HG03103 (cell line): ENCODE results near the gene MCCC2.
A peak's percentile ranks its signal among the peaks of the same experiment; 100 is the strongest.
"Not testable (repeated sequence)": the region's sequence is repeated elsewhere in the genome, so short reads cannot be mapped to it uniquely, and the experiment has no call there.

Experiments used
- ATAC-seq: cut with Tn5 transposase; IDR thresholded peaks from one replicate; pipeline ENCODE4 v1.9.1; 2021; ENCODE audit warnings: low read depth; ENCODE audit not compliant: unreplicated experiment

MCCC2 gene

DNA sequence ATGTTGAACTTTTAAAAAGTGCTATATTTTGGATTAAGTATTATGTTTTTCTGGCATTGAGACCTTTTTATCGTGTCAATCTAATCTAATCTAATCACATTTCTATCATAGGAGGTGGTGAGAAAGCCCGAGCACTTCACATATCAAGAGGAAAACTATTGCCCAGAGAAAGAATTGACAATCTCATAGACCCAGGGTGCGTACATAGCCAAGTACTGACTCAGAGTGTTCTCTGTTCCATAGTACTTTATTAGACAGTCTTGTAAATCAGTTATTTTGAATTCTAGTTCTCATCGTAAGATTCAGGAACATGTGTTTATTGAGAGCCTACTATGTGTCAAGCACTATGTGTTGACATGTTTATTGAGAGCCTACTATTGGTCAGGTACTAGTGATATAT is 9.0 kb downstream of the MCCC2 start:
- ATAC-seq = no peak

DNA sequence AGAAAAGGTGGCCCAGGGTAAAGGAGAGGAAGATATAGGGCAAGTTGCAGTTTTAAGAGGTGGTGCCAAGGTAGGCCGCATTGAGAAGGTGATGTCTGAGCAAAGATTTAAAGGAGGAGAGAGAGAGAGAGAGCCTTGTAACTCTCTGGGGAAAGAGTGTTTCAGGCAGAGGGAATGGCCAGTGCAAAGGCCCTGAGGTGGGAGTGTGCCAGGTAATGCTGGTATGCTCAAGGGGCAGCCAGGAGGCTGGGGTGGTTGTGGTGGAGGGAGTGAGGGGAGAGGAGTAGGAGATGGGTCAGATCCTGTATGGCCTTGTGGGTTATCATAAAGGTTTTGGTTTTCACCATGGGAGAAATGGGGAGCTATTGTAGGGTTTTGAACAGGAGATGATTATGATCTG is 9.9 kb downstream of the MCCC2 start:
- no peak for ATAC-seq

DNA sequence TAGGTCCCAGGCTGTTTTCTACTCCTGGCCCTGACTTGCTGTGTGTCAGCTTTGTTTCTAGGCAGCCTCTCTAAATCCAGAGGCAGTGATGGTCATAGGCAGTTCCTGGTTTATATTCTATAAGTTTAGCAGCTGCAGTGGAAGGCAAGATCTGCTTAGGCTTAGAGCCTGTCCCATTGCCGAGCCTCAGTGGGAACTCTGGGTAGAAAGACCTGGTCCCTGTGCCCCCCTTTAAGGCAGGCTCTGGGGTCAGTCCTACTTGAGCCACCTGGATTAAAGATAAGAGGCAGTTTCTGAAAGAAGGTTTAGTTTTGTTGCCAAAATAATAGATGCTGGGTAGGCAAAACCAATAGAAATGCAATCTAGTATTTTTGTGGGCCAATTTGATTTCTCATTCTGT is 13.6 kb downstream of the MCCC2 start:
- ATAC-seq = no peak

DNA sequence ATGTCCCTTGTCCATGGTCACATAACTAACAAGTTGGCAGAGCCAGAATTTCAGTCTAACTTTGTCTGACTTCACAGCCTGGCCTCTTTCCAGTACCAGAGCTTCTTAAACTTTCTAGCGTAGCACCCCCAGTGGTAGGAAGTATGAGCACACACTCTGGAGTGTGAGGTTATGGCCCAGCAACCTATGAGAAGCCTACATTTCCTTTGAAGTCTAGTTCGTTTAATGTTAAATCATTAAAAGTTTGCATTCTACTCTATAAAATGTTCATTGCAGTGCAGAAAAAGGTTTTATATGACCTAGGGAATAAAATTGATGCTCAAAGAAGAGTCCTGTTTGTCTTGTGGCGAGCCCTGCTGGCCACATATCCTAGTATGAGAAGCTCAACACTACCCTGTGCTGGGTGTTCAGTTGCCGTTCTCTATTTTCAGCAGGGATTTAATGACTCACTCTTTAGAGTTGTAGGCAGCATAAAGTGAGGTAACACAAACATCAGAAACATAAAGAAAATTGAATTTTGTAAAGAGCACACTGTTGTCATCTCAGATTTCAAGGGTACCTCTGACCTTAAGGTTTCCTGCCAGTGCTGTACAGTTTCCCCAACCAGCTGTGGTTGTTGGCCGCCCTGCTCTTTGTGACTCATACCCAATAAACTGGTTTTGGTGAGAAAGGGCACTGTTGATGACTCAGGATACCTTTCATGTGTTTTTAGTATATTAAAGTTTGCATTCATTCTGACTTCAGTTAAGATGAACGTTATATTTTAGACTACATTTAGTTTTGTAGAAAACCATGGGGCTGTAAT is 14.3 kb downstream of the MCCC2 start:
- ATAC-seq = peak; percentile 87

DNA sequence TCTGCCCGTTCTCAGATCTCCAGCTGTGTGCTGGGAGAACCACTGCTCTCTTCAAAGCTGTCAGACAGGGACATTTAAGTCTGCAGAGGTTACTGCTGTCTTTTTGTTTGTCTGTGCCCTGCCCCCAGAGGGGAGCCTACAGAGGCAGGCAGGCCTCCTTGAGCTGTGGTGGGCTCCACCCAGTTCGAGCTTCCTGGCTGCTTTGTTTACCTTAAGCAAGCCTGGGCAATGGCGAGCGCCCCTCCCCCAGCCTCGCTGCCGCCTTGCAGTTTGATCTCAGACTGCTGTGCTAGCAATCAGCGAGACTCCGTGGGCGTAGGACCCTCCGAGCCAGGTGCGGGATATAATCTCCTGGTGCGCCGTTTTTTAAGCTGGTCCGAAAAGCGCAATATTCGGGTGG is 22.8 kb downstream of the MCCC2 start:
- ATAC-seq = not testable (repeated sequence)

DNA sequence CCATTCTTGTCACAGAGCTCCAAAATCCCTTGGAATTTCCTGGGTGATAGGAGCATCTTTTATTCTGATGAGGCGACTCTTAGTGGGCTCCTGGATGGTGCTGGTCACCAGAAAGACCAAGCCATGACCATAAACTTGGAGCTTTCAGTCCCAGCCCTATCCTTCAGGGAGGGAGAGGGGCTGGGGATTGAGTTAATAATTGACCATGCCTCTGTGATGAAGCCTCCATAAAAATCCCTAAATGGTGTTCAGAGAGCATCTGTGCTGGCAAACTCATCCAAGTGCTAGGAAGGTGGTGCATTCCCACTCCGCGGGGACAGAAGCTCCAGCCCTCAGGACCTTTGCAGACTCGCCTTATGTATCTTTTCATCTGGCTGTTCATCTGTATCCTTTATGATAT is 28.7 kb downstream of the MCCC2 start:
- no peak for ATAC-seq

DNA sequence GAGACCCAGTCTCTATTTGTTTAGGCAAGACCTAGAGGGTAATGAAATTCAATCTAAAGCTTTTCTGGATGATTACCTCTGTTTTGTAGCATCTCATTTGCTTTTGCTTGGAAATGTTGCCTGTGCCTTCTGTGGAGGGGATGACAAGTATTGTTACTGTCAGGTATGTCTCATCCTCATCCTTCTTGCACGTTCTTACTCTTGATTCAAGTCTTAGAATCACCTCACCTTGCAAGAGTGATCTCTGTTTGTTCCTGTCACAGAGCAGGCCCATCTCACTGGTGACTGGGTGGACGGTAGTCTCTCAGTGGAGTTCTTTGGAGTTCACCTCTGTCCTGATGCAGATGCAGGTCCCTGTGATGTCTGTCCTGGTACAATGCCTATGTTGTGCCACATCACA is 33.5 kb downstream of the MCCC2 start:
- ATAC-seq = no peak

DNA sequence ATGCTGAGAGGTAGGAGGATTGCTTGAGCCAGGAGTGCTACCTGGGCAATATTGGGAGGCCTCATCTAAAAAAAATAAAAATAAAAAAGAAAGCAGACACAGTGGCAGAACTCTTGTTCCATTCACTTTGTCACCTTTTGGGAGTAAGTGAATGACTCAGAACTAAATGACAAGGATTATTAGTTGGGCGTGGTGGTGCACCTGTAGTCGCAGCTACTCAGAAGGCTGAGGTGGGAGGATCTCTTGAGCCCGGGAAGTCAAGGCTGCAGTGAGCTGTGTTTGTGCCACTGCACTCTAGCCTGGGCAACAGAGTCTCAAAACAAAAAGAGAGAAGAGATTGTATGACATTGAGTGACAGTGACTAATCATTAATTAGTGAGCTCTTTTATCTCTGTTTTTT is 34.1 kb downstream of the MCCC2 start:
- no peak for ATAC-seq

DNA sequence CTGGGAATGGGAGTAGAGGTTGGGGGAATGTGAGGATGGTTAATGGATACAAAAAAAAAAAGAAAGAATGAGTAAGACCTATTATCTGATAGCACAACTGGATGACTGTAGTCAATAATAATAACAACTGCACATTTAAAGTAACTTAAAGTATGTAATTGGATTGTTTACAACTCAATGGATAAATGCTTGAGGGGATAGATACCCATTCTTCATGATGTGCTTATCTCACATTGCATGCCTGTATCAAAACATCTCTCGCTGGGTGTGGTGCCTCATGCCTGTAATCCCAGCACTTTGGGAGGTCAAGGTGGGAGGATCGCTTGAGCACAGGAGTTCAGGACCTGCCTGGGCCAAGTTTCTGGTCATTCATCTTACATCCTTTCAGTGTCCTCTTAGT is 34.6 kb downstream of the MCCC2 start:
- no peak for ATAC-seq

DNA sequence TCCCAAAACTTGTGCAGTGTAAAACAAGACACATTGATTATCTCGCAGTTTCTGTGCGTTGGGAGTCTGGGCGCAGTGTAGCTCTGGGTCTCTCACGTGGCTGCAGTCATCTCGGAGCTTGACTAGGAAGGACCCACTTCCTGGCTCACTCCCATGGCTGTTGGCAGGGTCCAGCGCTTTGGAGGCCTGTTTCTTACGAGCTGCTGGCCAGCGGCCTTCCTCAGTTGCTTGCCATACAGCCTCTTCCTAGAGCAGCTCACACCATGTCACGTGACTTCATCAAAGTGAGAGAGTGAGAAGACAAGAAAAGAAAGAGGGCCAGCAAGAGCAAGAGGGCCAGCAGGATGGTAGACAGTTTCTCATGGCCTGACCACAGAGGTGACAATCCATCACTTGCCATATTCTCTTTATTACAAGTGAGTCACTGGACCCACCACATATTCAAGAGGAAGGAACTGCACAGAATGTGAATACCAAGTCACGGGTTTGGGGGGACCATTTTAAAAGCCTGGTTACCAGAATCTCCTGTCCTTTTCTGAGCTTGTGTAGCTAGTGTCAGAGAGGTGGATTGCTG is 36.2 kb downstream of the MCCC2 start:
- no peak for ATAC-seq

DNA sequence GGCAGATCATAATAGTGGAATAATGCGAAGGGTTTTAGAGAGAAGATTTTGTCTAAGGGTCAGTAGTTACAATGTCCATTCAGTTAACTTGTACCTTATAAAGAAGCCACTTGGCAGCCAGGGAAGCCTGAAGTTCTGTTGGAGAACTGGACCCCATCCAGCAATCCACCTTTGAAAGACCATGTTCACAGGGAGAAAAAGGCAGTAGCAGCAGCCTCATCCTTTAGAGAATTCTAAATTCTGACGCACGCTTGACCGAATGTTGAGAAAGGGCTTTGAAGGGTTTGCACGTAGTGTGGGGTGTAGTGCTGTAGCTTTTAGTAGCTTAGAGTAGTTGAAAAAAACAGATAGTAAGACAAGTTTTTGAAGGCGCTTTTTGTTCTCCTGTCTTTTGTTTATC is 42.8 kb downstream of the MCCC2 start:
- ATAC-seq = no peak

DNA sequence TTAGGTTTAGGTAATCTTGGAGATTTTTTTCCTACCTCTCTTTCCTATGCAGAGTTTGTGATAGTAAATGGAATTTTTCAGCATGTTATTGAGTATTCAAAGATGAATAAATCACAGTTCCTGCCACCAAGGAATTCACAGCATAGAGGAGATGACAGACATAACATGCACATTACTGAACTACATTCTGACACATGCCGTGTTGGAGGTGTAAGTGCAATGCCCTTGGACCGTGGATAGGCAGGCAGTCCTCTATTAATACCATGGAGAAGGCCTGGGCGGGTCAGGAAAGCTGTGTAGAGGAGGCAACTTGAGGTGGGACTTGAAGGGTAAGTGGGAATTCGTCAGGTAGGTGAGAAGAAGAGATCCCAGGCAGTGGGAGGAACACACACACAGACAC is 43.9 kb downstream of the MCCC2 start:
- no peak for ATAC-seq

DNA sequence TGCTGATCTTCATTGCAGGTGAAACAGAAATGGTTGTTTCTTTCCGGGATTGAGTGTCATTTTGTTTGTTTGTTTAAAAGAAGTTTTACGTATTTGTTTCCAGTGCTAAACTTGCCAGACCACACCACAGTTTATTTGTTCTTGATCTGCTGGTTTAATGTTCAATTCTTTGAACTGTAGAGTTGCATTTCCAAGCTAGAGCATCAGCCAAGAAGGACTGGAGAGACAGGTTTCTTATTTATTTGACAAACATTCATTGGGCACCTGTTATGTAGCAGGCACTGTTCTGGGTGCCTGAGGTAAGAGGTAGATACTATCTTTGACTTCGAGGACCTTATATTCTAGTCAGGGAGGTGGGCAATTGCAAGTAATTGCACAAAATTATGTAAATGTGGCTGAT is 45.0 kb downstream of the MCCC2 start:
- ATAC-seq = no peak

DNA sequence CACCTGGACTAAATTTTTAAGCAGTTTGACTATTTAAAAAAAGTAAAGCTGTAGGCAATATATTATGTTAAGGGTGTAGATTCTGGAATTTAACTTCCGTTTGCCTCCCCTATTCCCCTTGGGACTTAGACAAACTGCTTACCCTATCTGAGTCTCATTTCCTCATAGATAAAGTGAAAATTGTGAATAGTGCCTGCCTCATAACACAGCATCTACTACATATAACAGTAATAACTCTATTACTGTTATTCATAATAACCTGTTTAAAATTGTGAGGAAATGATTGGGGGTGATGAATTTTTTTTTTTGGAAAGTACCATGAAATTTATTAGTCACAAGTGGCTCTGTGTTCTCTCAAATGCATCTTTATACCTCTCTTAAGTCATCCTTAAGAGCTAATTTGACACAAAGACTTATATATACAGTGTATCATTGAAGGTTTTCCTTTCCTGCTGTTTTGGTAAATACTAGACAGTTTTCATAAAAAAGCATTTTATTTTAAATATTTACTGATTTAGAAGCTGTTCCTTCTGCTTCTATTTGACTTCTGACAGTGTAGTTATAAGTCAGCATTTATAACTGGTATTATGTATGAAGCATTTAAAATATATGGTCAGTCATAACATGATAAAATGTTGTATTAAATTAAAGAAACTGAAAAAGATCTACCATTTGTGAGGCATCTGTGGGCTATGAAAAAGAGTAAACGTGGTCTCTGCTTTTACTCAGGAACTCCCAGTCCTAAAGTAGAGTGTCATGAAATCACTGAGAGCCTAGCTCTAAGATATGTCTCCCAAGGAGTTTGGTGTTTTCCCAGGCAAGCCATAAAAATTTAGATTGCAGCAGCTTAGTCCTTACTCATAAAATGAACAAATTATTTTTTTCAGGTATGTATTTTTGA is 46.4 kb downstream of the MCCC2 start:
- no peak for ATAC-seq

DNA sequence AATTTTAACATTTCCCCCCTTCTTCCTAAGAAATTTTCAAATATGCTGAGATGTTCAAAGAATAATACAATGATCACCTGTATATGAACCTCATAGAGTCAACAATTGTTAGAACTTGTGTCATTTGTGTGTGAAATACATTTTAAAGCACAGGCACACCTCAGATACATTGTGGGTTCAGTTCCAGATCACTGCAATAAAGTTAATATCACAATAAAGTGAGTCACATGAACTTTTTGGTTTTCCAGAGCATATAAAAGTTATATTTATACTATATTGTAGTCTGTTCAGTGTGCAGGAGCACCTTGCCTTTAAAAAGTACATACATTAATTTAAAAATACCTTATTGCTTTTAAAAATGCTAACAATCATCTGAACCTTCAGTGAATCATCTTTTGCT is 50.0 kb downstream of the MCCC2 start:
- ATAC-seq = no peak

DNA sequence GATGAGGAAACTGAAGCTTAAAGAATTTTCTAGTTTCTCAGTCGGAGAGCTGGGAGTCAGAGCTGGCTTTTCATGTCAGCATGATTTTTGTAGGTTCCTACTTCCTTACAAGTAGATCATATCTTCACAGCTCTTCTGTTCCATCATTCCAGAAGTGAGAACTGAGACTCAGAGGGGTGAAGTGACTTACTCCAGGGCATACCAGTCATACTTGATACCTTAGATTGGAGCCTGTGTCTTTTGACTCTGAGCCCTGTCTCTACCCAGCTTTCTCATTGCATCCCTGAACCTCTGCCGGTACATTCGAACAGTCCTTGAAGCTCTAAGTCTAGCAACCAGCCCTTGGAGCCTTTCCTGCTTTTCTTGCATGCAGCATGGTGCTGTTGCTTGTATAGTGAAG is 53.3 kb downstream of the MCCC2 start:
- no peak for ATAC-seq

DNA sequence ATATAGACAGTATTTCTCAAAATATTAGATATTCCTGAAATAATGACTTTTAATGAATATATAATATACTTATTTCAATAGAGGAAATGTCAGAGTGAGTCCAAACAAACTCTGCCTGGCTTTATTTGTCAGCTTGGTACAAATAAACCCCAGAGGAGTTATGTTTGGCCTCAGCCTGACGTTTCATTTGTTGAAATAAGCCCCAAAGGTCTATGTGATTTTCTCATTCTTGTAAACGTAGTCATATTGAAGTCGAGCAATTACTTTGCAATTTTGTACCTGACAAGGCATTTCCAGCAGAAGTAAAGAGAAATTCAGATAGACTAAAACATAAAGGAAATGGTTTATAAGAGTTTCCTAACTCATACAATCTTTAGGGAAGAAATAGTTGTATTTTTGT is 57.9 kb downstream of the MCCC2 start:
- ATAC-seq = no peak

DNA sequence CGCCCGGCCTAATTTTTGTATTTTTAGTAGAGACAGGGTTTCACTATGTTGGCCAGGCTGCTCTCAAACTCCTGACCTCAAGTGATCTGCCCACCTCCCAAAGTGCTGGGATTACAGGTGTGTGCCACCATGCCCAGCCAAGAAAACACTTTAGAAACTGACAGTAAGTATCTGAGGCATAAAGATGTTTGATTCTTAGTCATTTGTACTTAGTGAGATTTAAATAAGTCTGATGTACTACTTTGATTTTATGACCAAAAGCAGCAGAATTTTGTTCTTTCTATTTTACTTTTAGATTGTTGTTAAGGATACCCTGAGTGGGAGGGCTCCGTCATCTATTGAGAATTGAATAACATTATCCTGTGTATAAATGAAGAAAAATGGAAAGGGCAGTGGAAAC is 63.8 kb downstream of the MCCC2 start:
- not testable (repeated sequence) for ATAC-seq

DNA sequence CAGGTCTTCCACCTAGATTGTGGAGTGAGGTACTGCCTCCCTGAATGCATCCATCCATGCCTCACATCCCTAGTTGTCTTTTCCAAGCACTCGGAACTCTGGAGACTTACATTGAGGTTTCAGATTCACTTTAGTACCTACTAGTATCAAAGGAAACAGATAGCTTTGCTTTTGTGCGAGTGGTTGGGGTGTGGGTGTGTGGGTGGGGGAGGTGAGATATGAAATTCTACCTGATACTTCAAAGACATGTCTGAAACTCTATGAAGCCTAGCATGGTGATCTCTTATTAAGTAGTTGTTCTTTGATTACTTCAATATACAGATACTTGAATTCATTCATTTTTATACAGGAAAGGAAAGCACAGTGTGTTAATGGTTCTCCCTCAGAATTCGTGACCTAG is 64.4 kb downstream of the MCCC2 start:
- ATAC-seq = no peak

DNA sequence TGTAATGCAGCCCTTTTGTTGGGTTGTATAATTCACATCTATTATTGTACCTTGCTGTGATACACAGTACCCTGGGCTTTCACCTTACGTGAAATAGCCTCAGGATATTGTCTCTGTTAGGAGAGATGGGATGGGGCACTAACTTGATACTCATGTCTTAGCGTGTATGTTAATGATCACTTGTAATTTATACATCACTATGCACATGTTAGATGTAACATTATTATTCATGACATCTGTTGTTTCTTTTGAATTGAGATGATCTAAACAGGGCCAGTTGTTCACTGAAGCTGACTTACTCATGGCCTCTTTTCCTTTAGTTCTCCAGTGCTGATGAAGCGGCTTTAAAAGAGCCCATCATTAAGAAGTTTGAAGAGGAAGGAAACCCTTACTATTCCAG is 65.2 kb downstream of the MCCC2 start:
- ATAC-seq = no peak

DNA sequence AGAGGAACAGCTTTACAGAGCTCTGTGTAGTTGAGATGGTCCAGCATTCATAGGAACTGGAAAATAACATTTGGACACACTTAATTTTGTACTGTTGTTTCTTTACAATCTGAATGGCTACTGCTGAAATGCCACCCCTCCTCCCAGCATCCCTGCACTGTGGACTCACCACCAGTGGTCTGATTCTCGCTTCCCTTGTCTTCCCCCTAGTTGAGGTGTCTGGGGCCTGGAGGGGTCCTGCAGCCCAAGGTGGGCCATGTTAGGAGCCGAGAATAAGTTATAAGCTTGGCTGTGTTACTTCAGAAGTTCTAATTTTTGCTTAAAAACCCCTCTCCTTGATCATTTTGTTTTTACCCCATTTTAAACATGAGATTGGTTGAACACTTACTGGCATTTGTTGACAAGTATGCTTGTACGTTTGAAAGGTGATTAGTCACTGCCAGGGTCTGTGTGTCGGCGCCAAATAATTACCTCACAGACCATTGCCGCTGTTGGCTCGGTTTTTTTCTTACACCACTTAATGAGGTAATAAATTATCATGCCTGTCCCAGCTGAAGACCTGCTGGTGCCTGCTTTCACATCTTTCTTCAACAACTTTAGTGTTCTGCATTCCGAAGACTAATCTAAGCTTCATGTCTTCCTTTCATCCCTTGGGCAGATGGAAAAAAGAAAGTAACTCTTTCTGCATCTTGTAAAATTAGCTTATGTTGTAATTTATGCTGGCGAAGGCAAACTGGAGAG is 65.8 kb downstream of the MCCC2 start:
- no peak for ATAC-seq
